HG03175 (cell line): Measurements from ENCODE around the gene SLC5A10.
"Not testable (repeated sequence)": the region's sequence is repeated elsewhere in the genome, so short reads cannot be mapped to it uniquely, and the experiment has no call there.

Source experiments
- ATAC-seq: cut with Tn5 transposase; IDR thresholded peaks from one replicate; pipeline ENCODE4 v1.9.1; 2021; ENCODE audit warnings: mild to moderate bottlenecking, moderate library complexity; ENCODE audit not compliant: unreplicated experiment

The SLC5A10 gene

DNA sequence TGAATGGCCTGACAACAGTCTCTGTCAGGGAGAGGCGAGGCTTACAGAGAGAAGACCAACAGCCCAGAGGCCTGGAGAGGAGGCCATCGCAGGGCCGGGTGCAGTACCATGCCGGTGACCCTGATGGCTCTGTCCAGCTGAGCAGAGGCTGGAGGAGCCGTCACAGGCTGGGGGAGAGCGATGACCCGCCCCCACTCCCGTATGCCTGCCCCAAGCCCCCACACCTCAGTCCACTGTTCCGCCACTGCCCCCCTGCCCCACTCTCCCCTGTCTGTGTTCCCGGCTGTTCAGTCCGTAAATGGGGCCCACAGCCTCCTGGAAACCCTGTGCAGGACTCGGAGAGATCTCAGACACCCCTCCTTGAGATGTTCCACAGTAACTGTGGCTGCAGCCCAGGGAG, 65.4 kb downstream of the SLC5A10 start:
- ATAC-seq, result no peak

DNA sequence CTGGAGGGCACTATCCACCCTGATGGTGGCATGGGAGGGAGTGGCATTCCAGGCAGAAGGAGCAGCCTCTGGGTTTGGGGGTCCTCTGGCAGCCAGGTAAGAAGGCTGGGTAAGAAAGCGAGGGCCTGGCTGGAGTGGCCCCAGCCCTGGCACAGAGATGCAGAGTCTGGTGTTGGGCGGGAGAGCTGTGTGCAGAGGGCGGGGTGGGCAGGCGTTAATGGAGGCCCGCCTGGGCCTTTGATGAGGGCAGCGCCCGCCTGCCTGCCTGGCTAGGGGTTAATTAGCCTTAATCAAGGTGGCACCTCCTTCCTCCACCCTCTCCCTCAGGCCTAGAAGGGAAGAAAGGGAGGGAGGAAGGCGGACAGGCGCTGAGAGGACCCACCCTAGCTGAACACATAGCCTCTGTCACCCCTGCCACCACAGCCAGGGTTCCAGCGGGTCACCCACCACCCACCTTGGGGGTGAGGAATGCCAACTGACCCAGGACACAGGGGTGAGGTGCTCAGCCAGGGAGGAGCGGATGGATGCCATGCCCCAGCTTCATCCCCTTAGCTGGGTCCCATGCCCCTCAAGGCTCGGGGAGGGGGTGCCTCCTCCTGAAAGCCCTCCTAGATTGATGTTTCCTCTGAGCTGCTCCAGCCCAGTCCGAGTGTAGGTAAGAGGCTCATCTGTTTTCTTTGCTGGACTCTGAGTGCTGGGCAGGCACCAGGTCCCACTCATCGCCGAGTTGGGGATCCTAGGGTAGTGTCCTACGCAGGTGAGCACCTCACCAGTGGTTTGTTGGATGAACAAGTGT, 66.0 kb downstream of the SLC5A10 start:
- ATAC-seq, result no peak

DNA sequence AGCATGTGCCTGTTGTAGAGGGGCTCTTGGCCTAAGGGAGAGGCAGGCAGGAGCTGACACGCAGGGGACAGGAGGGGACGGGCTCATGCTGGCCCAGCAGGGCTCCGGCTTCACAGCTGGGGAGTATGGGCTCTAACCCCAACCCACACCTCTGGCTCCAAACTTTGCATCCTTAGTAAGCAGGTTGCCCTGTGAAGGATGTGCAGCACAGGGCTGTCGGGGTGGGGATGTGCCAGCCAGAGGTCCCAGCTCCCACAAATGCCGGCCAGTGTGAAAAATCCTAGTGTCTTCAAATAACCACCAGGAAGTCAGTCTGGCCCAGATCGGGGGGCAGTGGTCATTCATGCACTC, 66.6 kb downstream of the SLC5A10 start:
- ATAC-seq, result no peak

DNA sequence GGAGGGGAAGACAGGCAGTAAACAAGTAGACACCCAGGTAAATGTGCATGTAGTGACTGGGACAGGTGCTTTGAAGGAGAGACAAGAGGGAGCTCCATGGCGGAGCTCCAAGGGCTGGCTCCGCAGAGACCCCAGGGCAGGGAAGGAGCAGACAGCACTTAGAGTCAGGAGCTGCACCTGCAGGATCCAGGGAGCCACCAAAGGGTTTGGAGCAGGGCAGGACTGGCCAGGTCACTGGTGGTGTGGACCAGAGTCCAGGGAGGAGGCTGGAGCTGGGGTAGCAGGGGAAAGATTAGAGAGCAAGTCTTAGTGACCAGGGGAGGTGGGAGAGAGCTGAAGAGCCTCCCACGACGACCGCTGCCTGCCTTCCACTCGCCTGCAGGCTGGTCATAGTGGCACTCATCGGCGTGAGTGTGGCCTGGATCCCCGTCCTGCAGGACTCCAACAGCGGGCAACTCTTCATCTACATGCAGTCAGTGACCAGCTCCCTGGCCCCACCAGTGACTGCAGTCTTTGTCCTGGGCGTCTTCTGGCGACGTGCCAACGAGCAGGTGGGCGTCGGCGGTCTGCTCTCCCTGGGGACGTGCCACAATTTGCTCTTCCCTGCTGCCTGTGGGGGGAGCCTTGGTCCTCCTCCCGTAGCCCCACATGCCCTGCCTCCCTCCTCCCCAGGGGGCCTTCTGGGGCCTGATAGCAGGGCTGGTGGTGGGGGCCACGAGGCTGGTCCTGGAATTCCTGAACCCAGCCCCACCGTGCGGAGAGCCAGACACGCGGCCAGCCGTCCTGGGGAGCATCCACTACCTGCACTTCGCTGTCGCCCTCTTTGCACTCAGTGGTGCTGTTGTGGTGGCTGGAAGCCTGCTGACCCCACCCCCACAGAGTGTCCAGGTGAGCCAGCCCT, 67.3 kb downstream of the SLC5A10 start:
- no peak for ATAC-seq

DNA sequence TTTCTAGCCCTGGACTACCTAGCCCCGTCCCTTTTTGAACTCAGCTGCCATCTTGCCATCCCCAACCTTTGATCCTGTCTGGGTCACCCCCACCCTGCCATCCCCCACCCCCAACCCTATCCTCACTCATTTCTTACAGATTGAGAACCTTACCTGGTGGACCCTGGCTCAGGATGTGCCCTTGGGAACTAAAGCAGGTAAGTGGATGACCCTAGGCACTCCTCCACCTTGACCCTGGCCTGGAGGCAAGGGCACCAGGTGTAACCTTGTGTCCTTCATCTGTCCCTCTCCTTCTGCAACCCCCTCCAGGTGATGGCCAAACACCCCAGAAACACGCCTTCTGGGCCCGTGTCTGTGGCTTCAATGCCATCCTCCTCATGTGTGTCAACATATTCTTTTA, 68.1 kb downstream of the SLC5A10 start:
- no peak for ATAC-seq

DNA sequence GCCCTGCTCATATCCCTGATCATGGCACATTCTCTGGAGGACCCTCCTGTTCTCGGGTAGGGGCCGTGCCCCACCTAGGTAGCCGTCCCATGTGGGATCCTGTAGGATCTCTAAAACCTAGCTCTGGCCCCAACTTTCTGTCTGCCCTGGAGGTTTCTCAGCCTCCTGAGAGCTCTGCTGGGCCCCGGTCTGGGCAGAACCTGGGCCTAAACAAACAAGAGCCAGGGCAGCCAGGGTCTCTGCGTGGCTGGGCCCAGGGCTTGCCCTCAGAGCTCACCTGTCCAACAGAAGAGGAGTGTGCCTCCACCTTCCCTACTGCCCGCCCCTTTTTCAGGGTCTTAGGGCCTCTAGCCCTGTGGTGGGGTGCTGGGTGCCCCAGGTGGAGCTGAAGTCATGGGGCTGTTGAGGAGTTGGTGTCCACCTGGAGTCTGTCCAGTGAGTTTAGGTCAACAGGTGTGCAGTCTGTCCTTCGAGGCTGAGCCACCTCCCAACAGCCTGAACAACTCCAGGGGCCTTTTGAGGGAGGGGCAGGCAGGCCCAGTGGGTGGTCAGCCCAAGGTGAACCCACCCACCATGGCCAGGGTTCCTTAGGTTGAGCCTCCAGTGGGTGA, 69.2 kb downstream of the SLC5A10 start:
- not testable (repeated sequence) for ATAC-seq

DNA sequence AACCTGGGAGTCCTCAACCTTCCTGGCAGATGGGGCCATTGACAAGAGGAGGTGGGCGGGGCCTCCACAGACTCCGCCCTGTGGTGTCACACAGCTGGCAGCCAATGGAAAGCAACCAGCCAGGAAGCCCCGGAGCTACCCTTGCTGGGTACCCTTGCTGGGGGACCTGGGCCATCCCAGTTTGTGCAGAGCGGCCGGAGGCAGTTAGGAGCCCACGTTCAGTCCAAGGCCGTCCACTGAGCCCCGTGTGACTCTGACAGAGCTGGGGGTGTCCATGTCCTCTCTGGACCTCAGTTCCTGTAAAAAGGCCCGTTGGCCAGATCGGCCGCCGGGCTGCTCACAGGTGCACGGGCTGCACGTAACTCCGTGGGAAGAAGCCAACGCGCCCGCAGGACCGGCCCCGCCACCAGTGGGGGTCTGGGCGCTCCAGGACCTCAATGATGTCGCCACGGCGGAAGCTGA, 69.7 kb downstream of the SLC5A10 start:
- ATAC-seq, result no peak

DNA sequence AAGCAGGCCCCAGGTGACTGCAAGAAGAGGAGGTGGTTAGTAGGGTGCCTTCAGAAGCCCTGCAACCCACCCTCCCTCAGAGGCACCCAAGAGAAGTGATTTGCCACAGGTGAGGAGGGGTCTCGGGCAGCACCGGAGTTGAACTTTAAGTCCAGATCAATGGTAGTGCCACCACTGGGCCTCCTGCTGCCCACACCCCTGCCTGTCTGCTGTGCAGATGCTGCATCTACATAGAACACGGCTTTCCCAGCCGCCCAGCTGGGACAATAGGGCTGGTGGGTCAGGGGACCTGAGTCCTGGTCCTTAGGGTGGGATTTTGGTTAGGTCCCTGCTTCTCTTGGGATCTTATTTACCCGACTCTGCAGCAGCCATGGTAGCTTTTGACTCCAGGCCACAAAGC, 70.2 kb downstream of the SLC5A10 start:
- no peak for ATAC-seq

DNA sequence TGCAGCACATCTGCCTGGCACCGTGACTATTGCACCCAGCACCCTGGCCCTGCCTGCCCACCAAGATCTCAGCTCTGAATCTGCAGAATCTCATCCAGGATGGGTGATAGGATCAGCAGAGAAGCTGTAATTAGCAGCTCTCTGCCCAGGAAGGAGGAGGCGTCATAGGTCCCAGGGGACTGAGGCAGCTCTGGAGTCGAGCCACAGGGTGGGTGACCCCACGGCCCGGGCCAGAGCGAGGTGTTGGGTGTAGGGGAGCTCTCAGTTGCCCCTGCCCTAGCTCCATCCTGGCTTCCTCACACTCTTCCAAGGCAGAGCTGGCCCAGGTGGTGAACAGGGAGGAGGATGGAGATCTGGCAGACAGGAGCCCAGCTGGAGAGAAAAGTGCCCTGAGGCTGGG, 70.8 kb downstream of the SLC5A10 start:
- ATAC-seq, result no peak

DNA sequence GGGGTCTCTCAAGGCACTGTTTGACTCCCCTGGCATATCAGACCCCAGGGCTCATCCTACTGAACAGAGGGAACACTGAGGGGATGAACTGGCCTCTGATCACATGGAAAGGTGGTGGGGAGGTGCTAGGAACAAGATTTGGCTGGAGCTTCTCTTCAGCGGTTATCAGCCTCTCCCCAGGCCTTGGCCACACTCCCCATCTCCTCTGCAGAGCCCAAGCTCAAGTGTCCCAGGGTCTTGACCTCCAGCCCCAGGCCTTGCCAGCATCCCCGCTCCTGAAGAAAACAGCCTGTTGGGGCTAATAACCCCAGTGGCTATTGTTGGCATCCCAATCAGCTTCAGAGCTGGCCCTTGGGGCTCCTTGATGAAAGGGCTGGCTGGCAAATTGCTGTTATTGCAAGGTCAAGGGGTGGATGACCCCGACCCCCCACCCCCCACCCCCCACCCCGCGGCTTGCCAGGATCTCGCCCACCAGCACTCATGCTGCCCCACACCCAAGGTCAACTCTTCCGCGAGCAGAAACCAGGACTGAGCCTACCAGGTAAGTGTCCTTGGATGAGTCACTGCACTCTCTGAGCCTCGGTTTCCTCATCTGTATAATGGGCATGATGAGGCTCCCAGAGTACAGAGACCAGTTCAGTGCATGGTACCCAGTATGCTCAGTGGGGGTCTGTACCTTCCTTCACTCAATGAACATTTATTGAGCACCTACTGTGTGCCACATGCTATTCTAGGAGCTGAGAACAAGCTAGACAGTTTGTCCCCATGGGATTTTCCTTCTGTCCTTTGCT, 71.4 kb downstream of the SLC5A10 start:
- ATAC-seq, result no peak

DNA sequence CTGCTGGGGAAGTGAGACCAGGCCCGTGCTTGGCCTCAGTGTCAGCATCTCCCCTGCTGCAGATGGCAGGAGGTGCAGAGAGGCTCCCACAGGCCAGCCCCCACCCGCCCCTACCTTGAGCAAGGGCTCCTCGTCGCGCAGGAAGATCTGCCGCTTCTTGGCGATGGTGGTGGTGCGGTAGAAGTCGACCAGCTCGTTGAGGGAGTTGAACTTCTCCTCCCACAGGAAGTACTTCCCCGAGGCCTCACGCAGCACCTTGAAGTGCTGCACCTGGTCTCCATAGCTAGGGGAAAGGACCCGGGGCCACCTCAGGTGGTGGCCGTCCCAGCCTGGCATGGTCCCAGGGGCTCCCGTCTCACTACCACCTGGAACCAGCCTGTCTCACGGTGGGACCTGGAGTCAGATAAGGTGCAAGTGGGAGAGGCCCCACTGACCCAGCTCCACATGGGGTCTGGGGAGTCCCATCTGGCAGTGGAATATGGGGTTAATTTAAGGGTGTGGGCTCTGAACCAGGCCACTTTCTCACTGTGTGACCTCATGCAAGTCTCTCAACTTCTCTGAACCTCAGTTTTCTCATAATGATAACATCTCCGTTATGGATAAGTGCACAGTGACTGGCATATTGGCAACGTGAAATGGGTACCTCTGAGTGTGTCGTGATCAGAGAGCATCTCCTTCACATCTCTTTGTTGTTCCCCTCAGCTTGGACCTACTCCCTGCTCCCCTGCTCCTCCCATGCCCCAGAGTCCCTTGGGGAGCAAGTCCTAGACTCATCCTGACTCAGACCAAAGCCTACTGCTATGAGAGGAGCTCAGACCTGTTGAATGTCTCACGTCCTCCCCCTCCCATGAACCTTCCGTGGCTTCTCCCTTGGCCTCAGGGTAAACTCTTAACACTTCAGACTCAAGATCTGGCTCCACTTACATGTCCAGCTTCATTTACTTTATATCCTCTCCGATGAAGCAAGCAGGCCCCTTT, 72.4 kb downstream of the SLC5A10 start:
- ATAC-seq, result no peak

DNA sequence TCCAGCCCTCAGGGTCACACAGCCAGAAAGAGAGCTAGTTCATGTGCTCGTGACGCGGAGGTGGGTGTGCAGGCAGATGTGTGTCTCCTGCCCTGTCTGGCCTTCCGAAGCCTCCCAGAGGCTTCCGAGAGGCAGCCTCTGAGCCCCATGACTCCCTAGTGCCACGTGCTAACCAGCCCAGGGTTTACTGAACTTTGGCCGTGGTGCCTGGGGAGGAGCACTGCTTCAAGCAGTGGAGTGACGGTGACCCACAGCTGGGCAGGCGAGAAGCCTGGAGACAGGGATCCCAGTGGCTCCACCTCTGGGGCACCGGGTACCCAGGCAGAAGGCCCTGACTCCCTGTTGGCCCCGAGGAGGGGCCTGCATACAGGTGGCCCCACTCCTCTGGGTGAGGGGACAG, 76.7 kb downstream of the SLC5A10 start:
- ATAC-seq, result not testable (repeated sequence)

DNA sequence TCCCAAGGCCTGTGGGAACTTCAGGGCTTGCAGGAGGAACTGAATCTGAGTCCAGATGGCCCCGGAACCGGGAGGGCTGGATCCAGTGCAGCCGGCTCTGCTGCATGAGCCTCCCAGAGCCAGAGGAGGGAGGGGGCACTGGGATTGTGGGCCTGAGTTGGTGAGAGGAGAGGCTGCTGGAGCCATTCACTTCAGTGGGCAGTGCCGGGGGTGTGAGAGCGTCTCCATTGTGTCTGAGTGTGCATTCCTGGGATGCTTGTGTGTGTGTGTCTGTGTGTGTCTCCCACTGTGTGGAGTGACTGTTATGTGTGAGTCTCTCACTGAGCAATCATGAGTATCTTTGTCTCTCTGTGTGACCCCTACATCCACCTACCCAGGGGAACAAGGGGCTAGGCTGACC, 77.8 kb downstream of the SLC5A10 start:
- ATAC-seq, result not testable (repeated sequence)

DNA sequence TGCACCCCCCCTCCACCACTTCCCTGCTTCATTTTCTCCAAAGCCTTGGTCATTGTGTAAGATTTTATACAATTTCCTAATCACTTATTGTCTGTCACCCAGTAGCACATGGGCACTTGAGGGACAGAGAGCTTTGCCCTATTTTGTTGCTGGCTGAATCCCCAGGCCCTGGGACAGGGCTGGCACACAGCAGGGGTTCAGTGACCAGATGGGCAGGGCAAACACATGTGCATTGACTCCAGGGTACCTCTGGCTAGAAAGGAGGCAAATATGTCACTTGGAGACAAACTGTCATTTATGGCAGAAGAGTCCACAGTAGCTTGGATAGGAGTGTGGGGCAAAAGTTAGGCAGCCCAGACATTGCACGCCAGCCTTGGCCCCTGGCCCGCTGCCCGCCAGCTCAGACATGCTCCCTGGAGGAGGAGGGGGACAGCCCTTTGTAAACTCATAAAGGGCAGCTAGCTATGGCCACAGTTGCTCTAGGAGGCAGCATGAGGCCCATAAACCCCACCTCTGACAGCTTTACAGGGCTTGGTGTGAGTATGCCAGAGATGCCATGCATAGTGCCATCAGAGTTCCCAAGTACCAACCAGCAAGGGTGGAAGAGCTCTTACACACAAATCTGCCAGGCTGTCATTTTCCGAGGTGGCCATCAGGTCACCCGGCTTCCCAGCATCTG, 78.9 kb downstream of the SLC5A10 start:
- ATAC-seq, result not testable (repeated sequence)

DNA sequence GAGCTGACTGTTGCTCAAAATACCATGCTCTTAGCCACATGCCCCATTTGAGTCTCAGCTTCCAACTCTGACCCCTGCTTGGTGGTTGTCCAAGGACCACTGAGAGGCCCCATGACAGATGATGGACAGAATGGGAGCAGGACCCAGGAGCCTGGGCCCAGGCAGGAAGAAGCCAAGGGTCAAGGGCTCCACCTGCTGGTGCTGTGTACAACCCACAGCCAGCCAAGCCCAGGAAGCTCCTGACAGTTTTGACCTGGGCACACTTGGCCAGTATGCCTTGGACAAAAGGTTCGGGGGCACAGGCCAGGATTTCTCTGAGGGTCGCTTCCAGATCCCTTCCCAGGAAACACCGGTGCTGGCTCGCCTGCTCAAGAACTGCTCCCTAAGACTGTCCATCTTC, 79.8 kb downstream of the SLC5A10 start:
- not testable (repeated sequence) for ATAC-seq

DNA sequence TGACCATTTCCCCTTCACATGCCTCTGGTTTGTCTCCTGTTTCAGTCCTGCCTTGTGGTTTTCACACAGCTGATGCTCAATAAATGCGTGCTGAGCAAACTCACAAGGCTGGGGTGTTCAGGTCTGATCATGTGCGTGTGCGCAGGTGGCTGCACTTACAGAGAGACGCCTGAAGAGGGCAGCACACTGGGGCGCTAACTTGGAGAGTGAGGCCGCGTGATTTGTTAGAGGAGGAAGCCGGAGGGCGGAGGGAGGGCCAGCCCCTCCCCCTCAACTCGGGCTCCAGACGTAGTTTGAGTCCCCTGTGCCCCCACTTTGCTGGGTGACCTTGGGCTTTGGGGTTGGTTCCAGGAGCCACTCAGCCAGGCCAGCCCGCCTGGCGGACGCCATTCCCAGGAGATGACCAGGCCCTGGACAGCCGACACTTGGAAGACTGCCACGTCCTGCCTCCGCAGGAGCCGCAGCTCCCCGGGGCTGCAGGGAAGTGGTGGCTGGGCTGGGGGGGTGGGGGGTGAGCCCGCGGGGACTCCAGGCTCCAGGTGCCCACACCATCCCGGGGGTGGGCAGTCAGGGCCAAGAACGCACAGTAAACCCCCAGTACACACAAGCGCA, 80.5 kb downstream of the SLC5A10 start:
- ATAC-seq, result peak; percentile 61

DNA sequence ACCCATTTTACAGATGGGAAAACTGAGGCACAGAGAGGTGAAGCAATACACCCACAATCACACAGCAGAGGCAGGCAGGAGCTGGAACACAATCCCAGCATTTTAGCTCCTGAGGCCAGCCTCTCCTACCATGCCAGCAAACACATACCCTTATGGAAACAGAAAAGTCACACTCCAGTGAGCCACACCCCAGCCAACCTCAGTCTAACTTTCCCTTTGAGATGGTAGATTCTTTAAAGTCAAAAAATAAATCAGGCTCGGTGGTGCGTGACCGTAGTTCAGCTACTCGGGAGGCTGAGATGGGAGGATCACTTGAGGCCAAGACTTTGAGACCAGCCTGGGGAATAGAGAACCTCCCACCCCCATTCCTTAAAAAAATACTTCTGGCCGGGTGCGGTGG, 84.2 kb downstream of the SLC5A10 start:
- ATAC-seq, result peak; percentile 27

DNA sequence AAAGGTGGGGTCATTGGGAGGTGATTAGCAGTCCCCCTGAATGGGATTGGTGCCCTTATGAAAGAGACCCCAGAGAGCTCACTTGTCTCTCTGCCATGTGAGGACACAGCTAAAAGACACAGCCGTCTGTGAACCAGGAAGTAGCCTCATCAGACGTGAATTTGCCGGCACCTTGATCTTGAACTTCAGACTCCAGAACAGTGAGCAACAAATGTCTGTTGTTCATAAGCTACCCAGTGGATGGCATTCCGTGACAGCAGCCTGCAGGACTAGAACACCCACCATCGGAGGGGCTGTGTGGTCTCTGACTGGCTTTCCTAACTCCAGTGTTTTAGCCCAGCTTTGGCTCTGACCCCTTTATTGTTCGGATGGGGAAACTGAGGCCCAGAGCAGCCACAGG, 85.6 kb downstream of the SLC5A10 start:
- not testable (repeated sequence) for ATAC-seq

DNA sequence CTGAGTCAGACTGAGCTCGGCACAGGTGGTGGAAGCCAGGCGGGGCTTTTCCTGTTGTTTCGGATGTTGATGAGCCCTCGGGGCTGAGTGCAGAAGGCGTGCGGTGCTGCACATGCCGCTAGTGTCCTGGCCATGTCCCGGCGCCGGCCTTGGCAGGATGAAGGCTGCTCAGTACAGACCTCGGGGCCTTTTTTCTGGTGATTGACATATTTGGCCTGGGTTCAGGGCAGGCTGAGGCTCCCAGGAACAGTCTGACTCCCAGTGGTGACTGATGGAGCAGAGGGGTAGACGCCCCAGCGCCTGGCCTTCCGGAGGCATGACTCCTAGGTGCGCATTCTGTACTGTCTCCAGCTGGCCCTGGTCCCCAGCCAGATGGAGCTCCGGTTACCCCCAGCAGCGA, 86.0 kb downstream of the SLC5A10 start:
- not testable (repeated sequence) for ATAC-seq
